Left lung (tissue), 10 donors: ENCODE data around the gene LRFN3. TPM values are rescaled to one million over a fixed set of nuclear protein-coding genes. Genes with fewer than 3 reads are reported as not detected.

ENCODE experiments used
- ATAC-seq: fragments of 200-7000 bp; cut with Tn5 transposase; one replicate; pipeline ENCODE4 v1.9.1; 2020; ENCODE audit warnings: moderate library complexity
- DNase-seq, 4 donors: peaks; one replicate each; pipeline ENCODE4 v3.0.0-alpha.2; 2013 to 2020
- H3K27ac ChIP-seq, 2 donors: fragments of 200-600 bp; sonication (generic) in 1 of 2; one replicate each; pipeline versions ENCODE4 v1.5.0 to v1.8.0; 2020 to 2021
- H3K27me3 ChIP-seq, 2 donors: fragments of 200-600 bp; sonication (generic) in 1 of 2; one replicate each; pipeline versions ENCODE4 v1.5.0 to v1.8.0; 2020 to 2021
- H3K36me3 ChIP-seq, 2 donors: fragments of 200-600 bp; sonication (generic) in 1 of 2; one replicate each; pipeline versions ENCODE4 v1.5.0 to v1.8.0; 2020 to 2021
- H3K4me1 ChIP-seq, 2 donors: fragments of 200-600 bp; one replicate each; pipeline ENCODE4 v1.8.0; 2021
- H3K4me3 ChIP-seq, 2 donors: fragments of 200-600 bp; sonication (generic) in 1 of 2; one replicate each; pipeline versions ENCODE4 v1.5.0 to v1.8.0; 2020 to 2021; ENCODE audit warnings: mild to moderate bottlenecking in 1 of 2
- H3K9me3 ChIP-seq, 2 donors: fragments of 200-600 bp; sonication (generic) in 1 of 2; one replicate each; pipeline versions ENCODE4 v1.5.0 to v1.8.0; 2020 to 2021
- CTCF ChIP-seq, 2 donors: fragments of 200-600 bp; sonication (generic) in 1 of 2; IDR thresholded peaks; one replicate each; pipeline versions ENCODE4 v1.5.0 to v1.8.0; 2021; ENCODE audit warnings: antibody characterized with exemption in 2 of 2
- intact Hi-C, 2 donors: fragments of 100-400 bp; cut with DNase I; formaldehyde crosslinking; loops; one replicate each; pipeline versions ENCODE4 v1.11.2 to v1.14.2; 2022
- polyA plus RNA-seq, 6 donors: library from polyadenylated mRNA; unstranded; fragments of 120-200 nt; gene quantifications; one replicate each; pipeline ENCODE4 v1.2.1, GENCODE V29; 2013; ENCODE audit not compliant: insufficient read length in 6 of 6
- total RNA-seq, 2 donors: library from RNA; stranded (reverse); fragmentation: NEBNext Ultra II Directional; extraction: Animal tissue kit (Norgen Biotek cat#: 25700); gene quantifications; one replicate each; pipeline ENCODE4 v1.2.1, GENCODE V29; 2021
- donor health status: DM: no; HTN: yes; CAD: no.
- donor health status: DM: no; HTN: no; CAD: no.

The LRFN3 gene
- total and polyA plus RNA-seq, 8 donors, result 8.0 to 14.8 (median 12.3) TPM

GRCh38 chr19:35921012-35921411 lies 15.2 kb upstream of the LRFN3 start:
- H3K27ac ChIP-seq, result no peak overlapping the region
- DNase-seq (peak in 1 of 4 donors; percentile 10), ATAC-seq (no peak)
- TF ChIP-seq CTCF (IDR thresholded peaks at IDR 0.05), result no peak
- H3K9me3 ChIP-seq, result peaks cover 0 to 6% of the 10 kb centered on the region in 2 donors
- no peak overlapping the region for H3K4me3 ChIP-seq
- peaks cover 0 to 2% of the 10 kb centered on the region in 2 donors for H3K4me1 ChIP-seq
- intact Hi-C loops, result no loop called here
- H3K27me3 ChIP-seq, result peaks cover 0 to 27% of the 10 kb centered on the region in 2 donors
- no peaks in the 10 kb centered on the region for H3K36me3 ChIP-seq

- TF ChIP-seq CTCF (IDR thresholded peaks at IDR 0.05), result no peak
- Histone ChIP-seq H3K9me3 (peaks cover 0 to 6% of the 10 kb centered on the region in 2 donors), H3K4me1 (peaks cover 0 to 24% of the 10 kb centered on the region in 2 donors), H3K27ac (no peak overlapping the region), H3K4me3 (no peak overlapping the region), H3K27me3 (peaks cover 0 to 30% of the 10 kb centered on the region in 2 donors), H3K36me3 (no peaks in the 10 kb centered on the region)
- ATAC-seq, result no peak
- intact Hi-C loops, result no loop called here
- peak in 1 of 4 donors; percentile 10 for DNase-seq
Measured at GRCh38 chr19:35925501-35925900, 10.7 kb upstream of the LRFN3 start.

- no peak for TF ChIP-seq CTCF (IDR thresholded peaks at IDR 0.05)
- intact Hi-C loops, result no loop called here
- Histone ChIP-seq H3K9me3 (peaks cover 0 to 6% of the 10 kb centered on the region in 2 donors), H3K4me3 (no peak overlapping the region), H3K27ac (no peak overlapping the region), H3K4me1 (peaks cover 6 to 33% of the 10 kb centered on the region in 2 donors), H3K27me3 (peaks cover 0 to 21% of the 10 kb centered on the region in 2 donors), H3K36me3 (no peaks in the 10 kb centered on the region)
- ATAC-seq (no peak), DNase-seq (peak in 1 of 4 donors; percentile 14)
Measured at GRCh38 chr19:35928507-35928906, 7.7 kb upstream of the LRFN3 start.

- Histone ChIP-seq H3K36me3 (no peaks in the 10 kb centered on the region), H3K9me3 (peaks cover 0 to 6% of the 10 kb centered on the region in 2 donors), H3K4me1 (peaks cover 6 to 33% of the 10 kb centered on the region in 2 donors), H3K27ac (peak overlapping the region in 1 of 2 donors; percentile 89), H3K4me3 (no peak overlapping the region), H3K27me3 (peaks cover 0 to 19% of the 10 kb centered on the region in 2 donors)
- ATAC-seq (no peak), DNase-seq (peak in 1 of 4 donors; percentile 19)
- TF ChIP-seq CTCF (IDR thresholded peaks at IDR 0.05), result no peak
- intact Hi-C loops, result loop anchor here in 1 of 2 donors (5.0 kb wide), 1 partner anchor 53 kb away; no protein-coding TSS in a partner anchor
Measured at GRCh38 chr19:35929876-35930275, 6.3 kb upstream of the LRFN3 start.

- no peaks in the 10 kb centered on the region for H3K9me3 ChIP-seq
- peak; percentile 100 for DNase-seq
- peak overlapping the region in 1 of 2 donors; percentile 21 for H3K4me3 ChIP-seq
- H3K36me3 ChIP-seq, result no peaks in the 10 kb centered on the region
- H3K27me3 ChIP-seq, result peaks cover 0 to 19% of the 10 kb centered on the region in 2 donors
- peaks cover 14 to 41% of the 10 kb centered on the region in 2 donors for H3K4me1 ChIP-seq
- TF ChIP-seq CTCF (IDR thresholded peaks at IDR 0.05), result peak; percentile 79 to 88
- intact Hi-C loops, result loop anchor here in 1 of 2 donors (5.0 kb wide), 1 partner anchor 54 kb away; no protein-coding TSS in a partner anchor
- peak overlapping the region; percentile 60 to 89 for H3K27ac ChIP-seq
- ATAC-seq, result peak; percentile 99
Measured at GRCh38 chr19:35931161-35931873, 4.9 kb upstream of the LRFN3 start.
